Activated T-cell treated with anti-CD3 and anti-CD28 coated beads for 24 hours (primary cell): ENCODE measurements around the gene FKBP11.
"Not testable (repeated sequence)": the region's sequence is repeated elsewhere in the genome, so short reads cannot be mapped to it uniquely, and the experiment has no call there.

Source experiments
- DNase-seq: peaks from one replicate; pipeline ENCODE4 v3.0.0-alpha.2; 2020; ENCODE audit warnings: low read depth

The FKBP11 gene

DNA sequence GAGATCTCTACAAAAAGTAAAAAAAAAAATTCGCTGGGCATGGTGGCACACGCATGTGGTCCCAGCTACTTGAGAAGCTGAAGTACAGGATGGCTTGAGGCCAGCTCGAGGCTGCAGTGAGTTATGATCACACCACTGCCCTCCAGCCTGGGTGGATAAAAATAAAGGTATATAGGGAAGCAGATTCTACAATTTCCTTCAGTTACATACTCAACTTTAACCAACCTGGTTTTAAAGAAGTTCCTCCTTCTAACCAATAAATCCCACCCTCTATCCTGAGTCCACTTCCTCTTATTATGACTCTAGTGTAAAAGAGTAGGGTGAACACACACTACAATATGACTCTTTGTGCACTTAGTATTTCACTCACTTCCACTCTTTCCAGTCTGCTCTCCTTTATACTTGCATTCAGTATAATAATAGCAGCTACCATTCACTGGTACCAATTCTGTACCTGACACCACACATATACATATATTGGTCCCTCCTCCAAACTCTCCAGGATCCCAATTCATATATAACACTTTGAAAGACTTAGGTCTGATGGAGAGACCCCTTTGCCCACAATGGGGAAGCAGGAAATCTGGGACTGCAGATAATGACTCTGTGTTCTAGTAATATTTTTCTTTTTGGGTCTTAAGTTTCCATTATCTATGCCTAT is 29.7 kb upstream of the FKBP11 start:
- no peak for DNase-seq

DNA sequence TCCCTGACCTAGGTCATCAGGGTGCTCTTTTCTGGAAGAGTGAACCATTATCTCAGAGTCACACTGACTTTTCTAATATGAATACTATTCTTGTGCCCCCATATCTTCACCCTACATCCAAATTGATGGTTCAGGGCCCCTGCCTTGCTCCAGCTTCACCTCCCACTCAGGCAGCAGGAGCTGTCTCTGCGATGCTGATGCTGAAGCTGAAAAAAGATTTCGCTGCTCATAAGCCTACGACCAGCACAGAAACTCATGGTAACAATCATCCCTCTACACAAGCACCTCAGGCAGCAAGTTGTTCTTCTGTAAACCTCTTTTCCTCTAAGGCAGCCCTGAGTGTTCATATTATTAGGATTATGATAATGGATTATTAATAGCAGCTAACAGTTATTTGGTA is 28.8 kb upstream of the FKBP11 start:
- no peak for DNase-seq

DNA sequence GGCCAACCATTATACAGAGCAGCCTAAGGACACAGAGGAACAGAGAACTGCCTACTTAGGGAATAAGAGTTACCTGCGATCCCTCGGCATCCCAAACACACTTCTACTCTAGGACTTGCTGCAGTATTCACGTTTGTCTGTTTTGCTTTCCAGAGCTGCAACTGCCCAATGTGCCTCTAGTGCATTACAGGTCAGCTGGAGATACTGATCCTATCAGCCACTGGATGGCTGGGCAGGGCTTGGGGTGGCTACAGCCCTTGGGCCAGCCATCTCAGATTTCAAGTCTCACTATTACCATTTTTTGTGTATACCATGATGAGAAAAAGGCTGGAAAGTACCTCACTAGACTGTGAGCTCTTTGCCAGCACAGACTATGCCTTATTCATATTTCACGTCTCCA is 27.4 kb upstream of the FKBP11 start:
- DNase-seq, result no peak

DNA sequence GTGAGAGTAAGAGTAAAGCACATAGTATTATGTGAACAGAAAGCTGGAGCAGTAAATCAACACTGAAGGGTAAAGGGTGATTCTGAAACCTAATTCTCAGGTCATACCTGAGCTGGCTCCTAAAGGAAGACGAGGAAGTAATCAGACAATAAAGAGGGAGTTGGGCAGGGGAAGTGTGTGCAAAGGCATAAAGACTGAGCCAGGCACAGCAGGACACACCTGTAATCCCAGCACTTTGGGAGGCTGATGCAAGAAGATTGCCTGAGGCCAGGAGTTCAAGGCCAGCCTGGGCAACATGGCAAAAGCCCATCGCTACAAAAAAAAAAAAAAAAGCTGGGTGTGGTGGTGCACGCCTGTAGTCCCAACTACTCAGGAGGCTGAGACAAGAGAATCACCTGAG is 22.4 kb upstream of the FKBP11 start:
- DNase-seq, result no peak

DNA sequence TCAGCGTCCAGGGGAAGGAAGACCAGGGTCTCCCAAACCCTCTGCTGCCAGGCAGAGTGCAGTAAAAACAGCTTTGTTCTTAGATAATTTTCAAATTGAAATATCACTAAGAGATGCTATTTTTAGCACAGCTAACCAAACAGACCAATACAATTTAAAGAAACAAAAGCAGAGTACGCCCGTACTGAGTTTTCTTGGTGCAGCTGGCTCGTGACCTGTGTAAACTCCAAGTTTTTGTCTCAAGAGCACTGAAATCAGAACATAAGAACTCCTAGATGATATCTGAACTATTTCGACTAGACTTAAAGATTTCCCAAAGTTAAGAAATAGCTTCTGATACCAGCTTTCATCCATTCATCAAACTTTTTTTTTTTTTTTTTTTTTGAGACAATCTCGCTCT is 21.7 kb upstream of the FKBP11 start:
- DNase-seq, result no peak

DNA sequence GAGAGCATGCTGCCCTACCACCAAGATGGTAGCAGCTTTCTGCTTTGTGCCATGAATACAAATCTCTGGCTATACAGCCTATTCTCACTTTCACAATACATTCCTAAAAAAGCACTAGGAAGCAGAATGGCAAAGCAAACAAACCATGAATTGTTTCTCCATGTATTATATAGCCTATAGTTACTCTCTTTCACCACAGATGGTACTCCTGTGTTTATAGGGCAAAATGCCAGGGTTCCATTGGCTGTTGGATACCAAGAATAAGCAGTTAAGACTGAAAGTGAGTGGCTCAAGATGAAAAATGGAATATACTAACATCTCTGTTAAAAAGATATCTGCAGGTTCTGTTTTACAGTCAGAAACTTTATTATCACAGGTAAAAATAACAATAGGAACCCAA is 20.9 kb upstream of the FKBP11 start:
- no peak for DNase-seq

DNA sequence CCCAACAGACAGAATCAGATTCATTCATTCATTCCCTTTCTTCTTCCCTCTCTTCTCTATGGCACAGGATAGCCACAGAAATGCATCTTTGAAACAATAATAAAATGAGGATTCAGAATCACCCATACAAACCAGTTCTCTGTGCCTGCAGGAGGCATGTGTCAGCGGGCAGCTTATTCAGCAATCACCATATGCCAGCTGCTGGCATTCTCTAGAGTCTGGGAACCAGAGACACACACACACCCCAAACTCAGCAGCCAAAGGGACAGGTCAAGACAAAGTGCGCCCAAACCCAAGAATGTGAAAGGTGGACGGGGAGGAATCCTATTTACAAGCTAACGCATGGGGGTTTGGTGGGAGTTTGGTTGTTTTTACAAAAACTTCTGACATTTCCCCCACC is 17.9 kb upstream of the FKBP11 start:
- no peak for DNase-seq

DNA sequence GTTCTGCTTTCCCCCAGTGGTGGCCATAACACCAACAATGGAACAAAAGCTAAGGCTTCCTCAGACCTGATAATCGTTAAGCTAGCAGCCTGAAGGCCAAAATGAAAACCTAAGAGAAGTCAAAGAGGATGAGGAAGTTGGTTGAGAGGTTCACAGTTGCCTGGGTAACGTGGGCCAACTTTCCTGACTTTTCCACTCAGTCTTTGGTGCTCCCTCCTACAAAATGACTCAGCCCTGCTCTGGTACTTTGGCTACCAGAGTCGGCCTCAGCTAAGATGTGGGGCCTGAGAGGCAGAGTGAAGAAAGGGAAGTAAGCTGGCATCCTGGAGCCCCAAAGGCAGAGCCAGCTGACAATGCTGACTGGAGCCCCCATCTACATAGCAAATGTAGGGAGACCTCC is 14.9 kb upstream of the FKBP11 start:
- no peak for DNase-seq

DNA sequence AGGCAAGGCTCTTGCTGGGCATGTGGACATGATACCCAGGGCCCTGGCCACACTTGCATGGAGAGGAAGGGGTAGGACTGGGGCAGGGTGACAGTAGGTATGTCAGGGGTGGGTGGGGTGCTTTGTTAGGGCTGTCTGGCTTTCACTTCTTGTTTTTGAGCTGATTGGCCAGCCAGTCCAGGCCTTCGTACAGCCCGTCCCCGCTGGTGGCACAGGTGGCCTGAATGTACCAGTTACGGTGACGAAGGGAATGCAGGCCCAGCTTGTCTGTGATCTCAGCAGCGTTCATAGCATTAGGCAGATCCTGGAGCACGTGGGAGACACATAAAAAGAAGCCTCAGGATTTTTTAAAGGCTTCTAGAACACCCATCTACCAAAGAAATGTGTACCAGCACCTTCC is 13.5 kb upstream of the FKBP11 start:
- no peak for DNase-seq

DNA sequence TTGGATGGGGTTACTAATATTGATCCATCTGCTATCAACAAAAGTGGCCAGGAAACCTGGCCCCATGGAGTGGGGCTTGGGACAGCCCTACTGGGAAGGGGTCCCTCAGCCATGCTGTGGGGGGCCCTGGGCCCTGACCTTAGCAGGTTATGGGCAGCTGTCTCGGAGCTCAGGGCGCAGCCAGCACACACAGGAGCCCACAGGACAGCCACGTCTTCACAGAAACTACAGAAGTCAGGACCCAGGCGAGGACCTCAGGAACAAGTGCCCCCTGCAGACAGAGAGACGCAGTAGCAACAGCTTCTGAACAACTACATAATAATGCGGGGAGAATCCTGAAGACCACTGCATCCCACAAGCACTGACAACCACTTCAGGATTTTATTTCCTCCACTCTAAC is 11.9 kb upstream of the FKBP11 start:
- no peak for DNase-seq

DNA sequence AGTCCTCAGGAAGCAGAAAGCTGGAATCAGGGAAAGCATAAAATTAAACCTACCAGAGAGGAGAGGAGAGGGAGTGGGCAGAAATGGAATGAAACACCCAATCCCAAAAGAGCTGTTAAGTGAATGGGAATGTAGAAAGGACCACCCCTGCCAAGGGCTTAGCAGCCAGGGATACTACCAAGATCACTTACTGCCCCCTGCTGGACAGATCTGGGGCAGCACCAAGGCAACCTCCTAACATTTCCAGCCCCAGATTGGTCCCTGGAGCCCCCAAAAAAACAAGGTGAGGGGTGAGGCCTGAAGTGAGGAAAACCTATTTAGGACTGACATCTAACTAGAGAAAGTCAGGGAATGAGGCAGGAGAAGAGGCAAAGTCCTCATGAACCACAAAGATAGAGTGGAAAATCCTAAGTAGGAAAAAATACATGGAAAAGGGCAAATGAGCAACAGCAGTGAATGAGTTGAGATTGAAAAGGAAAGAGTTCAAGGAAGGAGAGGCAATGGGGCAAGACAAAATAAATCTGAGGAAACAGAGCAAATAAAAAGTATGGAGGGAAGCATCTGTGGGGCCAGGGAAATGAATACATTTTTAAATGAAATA is 11.2 kb upstream of the FKBP11 start:
- peak; percentile 70 for DNase-seq

DNA sequence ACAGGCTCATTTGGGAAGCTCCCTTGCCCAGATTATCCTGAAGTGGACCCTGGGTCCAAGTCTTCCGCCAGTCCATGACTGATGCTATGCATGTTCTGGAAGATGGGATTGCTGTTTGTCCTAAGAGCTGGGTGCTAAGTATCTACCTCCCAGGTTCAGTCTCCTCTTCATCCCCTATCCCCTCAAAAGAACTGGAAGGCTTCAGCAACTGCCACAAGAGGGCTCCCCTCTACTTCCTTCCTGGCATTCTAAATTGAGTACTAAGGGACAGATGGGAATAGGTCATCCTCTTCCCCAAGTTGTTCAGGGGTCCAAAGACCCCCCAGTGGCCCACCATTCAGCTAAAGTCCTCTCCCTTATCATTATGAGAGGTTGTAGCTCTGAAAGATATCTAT is 9.0 kb upstream of the FKBP11 start:
- no peak for DNase-seq

DNA sequence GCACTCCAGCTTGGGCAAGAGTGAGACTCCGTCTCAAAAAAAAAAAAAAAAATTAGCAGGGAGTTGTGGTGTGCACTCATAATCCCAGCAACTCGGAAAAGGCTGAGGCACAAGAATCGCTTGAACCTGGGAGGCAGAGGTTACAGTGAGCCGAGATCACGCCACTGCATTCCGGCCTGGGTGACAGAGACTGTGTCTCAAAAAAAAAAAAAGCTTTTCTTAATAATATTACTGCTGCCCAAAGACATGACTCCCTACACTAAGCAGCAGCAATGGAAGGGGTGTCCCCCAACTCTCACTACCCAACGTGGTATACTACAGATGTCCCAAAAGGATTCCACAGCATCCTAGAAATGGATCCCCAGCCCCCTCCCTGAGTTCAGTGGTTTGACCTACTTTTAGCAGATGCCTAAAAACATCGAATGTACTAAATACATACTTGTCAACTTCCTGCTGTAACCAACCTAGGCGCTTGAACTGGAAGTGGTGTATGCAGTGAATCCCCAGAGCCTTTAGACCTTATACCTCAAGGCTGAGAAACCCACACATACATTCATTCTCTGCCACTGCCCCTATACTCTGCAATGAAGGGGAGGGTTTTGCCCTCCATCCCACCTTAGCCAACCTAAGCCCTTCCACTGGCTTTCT is 8.5 kb upstream of the FKBP11 start:
- no peak for DNase-seq

DNA sequence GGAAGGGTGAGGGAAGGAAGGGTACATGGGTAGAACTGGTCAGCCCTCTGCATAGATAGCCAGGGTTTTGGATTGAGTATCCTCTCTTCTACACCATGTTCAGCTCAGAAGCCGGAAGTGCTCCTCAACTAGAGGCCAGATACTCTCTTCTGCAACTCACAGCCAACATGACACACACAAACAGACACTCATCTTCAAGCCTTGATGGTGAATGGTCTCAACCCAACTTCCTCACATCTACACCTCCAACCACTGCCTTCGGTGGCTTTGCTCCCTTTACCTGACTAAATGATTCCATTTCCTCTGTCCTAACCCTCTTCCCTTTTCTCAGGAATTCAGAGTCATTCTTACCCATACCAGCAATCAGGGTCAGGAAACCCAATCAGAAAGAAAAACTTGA is 7.6 kb upstream of the FKBP11 start:
- DNase-seq, result no peak

DNA sequence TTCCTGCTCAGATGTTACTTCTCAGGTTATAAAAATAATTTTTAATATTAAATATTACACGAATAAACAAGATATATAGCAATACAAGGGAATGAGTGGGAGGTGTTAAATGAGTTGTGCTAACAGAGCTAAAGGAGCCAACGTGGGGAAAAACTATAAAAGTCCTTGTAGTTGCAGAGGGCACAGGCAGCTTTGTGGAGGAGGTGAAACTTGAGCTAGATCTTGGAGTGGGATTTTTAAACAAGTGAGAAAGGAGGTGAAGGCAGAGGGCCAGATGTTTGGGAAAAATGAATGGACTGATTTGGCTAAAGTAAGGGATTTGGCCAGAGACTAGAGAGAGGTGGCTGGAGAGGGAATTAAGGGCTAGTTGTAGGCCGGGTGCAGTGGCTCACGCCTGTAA is 5.2 kb upstream of the FKBP11 start:
- DNase-seq, result no peak

DNA sequence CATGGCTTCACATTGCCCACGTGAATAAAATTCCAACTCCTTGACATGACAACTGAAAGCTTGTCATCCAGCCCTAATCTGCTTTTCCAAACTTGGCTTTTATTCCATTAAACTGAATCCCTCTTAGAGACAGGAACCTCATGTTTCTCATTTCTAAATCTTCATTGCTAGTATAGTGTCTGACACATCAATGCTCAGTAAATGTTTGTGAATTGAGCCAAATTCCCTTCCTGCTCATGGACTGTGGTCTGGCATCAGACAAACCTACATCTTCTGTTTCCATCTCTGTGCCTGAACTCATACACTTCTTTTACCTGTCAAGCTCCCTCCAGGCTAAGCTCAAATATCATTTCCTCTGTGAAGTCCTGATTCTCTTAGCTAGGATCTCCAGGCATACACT is 4.3 kb upstream of the FKBP11 start:
- DNase-seq, result no peak

DNA sequence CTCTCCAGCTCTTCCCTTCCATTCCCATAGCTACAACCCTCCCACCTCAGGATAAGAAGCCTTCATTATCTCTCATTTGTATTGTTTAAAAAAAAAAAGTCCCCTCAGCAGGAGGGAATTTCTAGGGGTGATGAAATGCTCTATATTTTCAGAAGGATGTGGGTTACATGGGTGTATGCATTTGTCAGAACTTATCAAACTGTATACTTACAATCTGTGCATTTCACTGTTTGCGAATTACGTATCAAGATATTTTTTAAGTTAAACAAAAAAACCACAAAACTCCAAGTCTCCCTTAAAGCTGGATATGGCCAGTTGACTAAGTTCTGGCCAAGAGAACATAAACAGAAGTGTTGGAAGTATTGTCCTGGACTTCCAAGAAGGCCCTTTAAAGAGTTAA is 2.0 kb upstream of the FKBP11 start:
- DNase-seq, result no peak

DNA sequence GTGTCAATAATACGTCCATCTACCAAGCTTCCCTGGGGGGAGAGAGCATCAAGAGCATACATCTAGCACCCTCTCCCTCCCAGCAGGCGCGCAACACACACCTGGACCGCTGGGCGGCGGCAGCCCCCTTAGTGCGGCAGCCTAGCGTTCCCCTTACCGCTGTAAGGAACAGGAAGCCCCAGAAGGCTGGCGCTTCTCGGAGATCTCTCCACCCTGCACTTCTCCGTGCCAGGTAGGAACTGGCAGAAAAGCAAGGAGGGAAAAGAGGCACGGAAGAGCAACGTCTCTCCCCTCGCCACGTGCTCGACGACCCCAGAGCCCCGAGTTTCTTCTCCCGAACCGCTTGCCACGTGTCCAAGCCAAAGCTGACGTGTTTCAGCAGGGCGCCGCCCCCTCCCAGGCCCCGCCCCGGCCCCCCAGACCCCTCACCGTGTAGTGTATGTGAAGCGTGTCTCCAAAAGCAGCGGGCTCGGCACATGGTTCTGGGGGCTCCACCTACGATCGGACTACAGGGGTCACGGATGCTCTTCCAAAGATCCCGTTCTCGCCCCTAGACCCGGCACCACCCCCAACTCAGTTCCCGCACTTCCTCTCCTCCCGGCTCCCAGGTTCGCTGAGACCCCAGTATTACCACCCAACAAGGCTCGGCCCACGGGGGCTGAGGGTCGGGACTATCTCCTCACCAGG is 532 bp downstream of the FKBP11 start:
- DNase-seq, result peak; percentile 60

DNA sequence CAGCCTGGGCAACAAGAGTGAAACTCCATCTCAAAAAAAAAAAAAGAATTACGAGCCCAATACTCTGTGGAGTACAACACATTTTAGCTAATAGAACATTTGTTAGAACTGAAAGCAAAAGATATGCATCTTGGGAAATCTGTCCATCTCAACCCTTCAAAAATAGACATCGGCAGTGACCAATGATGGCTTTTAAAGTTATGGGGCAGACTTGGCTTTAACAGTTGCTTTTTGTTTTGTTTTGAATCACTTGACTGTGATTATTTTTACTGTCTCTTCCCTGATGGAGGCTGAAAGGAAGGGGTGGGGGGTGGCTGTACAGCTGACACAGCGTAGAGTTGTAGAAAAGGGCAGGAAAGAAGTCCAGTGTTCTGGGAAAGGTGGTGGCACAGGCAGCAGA is 2.2 kb downstream of the FKBP11 start:
- DNase-seq, result no peak

DNA sequence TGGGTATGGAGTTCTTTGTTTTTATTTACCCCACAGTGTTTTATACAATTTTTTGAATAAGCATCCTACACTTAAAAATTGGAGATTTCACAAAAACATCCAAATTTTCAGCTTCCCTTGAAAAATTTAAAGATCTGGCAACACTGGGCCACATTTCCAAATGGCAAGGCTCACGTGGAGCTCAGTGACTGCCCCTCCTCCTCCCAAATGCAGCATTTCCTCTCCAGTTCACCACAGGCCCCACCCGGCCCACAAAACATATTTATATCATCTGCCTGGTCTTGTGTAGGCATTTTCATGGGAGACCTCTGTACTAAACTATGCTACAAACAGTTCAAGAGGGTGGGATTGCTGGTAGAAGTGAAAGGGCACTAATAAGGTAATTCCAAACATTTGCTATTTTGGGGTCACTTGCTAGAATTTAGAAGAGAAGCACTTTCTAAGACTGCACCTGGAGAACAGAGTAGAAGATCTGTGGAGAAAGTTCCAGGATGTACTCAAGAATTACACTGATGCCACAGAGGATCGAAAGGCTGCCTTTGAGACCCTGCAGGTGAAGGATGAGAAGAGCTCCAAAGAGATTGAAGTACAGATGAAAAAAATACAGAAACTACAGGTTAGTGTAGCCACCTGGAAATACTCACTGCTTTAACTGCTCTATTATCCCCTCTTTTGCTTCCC is 7.3 kb downstream of the FKBP11 start:
- DNase-seq, result no peak

DNA sequence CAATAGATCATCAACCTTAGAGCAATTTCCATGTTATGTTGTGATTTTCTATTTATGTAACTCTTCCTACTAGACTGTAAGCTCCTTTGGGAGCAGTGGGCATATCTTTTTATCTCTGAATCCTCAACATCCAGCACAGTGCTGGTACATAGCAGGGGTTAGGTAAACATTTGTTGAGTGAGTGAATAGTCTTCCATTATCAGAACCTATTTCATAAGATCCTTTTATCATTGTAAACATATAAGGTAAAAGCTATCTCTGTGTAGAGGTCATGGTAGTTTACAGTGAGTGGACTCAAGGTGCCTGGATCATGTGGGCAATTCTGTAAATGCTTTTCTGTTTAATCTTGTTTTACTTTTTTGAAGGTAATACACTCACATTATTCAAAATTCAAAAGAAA is 15.1 kb downstream of the FKBP11 start:
- DNase-seq, result no peak

DNA sequence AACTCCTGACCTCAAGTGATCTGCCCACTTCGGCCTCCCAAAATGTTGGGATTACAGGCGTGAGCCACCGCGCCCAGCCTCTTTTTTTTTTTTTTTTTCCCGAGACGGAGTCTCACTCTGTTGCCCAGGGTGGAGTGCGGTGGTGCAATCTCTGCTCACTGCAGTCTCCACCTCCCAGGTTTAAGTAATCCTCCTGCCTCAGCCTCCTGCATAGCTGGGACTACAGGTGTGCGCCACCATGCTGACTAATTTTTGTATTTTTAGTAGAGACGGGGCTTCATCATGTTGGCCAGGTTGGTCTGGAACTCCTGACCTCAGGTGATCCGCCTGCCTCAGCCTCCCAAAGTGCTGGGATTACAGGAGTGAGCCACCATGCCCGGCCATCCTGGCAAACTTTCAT is 15.6 kb downstream of the FKBP11 start:
- not testable (repeated sequence) for DNase-seq

DNA sequence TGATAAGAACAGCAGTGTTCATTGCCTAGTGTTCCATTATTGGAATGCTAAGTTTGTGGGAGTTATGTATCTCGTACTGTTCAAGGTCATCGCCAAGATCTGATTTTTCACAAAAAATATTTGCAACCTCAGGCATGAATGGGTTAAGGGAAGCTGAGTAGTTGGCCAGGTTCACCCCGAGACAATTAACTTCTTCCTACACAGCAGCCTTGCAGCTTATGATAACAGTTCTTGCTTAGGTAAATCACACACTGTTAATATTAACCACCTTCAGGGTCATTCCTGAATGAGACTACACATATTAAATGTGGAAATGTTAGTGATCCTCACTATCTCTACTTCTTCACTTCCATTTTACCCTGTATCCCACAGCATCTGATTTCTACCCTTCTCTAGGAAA is 18.0 kb downstream of the FKBP11 start:
- DNase-seq, result no peak
